ENCODE measurements around the gene POLR2F.

DNA sequence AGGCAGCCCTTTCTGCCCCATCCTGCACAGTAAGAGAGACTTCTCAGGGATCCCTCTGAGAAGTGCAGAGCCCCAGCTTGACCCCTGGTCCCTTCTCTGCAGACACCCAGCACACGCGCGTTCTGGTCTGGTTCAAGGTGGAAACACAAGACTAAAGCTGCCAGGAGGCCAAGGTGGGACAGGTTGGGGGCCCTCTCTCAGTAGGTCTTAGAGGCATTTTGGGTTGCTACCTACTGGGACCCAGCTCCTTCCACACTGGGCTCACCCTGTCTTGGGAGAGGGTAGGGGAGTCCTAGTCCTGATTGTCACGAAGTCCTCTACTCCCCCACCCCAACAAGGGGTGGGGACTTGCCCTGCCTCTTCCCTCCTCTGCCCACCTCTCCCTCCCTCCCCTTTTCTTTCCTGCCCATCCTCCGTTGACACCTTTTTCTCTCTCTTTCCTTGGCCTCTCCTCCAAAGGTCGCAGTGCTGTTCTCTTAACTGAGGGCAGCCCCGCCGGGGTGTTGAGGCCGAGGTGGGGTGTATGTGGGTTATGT, 31.6 kb downstream of the POLR2F start:
- TF ChIP-seq, protein P1, sequence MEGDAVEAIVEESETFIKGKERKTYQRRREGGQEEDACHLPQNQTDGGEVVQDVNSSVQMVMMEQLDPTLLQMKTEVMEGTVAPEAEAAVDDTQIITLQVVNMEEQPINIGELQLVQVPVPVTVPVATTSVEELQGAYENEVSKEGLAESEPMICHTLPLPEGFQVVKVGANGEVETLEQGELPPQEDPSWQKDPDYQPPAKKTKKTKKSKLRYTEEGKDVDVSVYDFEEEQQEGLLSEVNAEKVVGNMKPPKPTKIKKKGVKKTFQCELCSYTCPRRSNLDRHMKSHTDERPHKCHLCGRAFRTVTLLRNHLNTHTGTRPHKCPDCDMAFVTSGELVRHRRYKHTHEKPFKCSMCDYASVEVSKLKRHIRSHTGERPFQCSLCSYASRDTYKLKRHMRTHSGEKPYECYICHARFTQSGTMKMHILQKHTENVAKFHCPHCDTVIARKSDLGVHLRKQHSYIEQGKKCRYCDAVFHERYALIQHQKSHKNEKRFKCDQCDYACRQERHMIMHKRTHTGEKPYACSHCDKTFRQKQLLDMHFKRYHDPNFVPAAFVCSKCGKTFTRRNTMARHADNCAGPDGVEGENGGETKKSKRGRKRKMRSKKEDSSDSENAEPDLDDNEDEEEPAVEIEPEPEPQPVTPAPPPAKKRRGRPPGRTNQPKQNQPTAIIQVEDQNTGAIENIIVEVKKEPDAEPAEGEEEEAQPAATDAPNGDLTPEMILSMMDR (IDR thresholded peaks at IDR 0.05), result no peak
- TF ChIP-seq POLR2A (IDR thresholded peaks at IDR 0.05), result no peak

Measured in esophagus squamous epithelium (tissue), 4 donors.